IPS-20b (cell line): ENCODE data around the gene CUTC.

ENCODE experiments used
- H3K27ac ChIP-seq: one replicate; pipeline ENCODE4 v1.5.1; 2013; ENCODE audit warnings: low read length
- H3K27me3 ChIP-seq: 2 replicates; pipeline ENCODE4 v1.6.1; 2013; ENCODE audit warnings: mild to moderate bottlenecking, low read length, inconsistent platforms; ENCODE audit not compliant: insufficient read depth
- H3K36me3 ChIP-seq: 2 replicates; pipeline ENCODE4 v1.6.1; 2013; ENCODE audit warnings: low read depth, mild to moderate bottlenecking, inconsistent platforms, low read length, moderate library complexity; ENCODE audit not compliant: insufficient read depth
- H3K4me1 ChIP-seq: 2 replicates; pipeline ENCODE4 v1.6.1; 2013; ENCODE audit warnings: mild to moderate bottlenecking, control low read depth, inconsistent platforms, low read length, moderate library complexity; ENCODE audit not compliant: insufficient read depth
- H3K4me3 ChIP-seq: 2 replicates; pipeline ENCODE4 v1.5.1; 2013; ENCODE audit warnings: mild to moderate bottlenecking, low read length, inconsistent platforms
- H3K9ac ChIP-seq: 2 replicates; pipeline ENCODE4 v1.6.1; 2013; ENCODE audit warnings: low read depth, mild to moderate bottlenecking, inconsistent platforms, low read length, moderate library complexity
- H3K9me3 ChIP-seq: 2 replicates; pipeline ENCODE4 v1.6.1; 2013; ENCODE audit warnings: mild to moderate bottlenecking, low read depth, low read length, inconsistent platforms; ENCODE audit not compliant: insufficient read depth

CUTC gene

DNA sequence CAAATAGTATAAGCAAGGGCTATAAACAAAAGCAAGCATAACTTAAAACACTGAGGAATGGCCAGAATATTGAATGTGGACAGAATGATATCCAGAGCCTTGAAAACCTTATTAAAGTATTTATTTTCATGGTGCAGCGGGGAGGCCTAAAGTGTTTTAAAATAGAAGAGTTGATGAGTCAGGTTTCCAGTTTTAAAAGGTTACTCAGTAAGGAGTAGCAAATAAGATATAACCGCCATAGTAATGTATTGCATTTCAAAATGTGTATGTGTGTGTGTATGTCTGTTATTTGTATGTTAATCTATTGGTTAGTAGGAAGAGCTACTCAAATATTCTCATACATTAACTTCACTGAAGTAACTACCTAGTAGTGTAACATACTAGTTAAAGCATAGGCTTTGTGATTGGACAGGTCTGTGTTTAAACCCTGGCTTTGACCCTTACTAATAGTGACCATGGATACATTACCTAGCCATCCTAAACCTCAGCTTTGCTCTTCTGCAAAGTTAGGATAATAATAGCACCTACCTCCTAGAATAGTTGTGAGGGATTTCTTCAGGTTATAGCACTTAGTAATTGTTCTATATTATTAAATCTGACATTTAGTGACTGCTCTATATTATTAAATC, 16.9 kb downstream of the CUTC start:
- no peaks in the 10 kb centered on the region for H3K9me3 ChIP-seq
- no peak overlapping the region for H3K27ac ChIP-seq
- no peaks in the 10 kb centered on the region for H3K4me1 ChIP-seq
- H3K36me3 ChIP-seq, result peaks cover 80% of the 10 kb centered on the region
- H3K4me3 ChIP-seq, result no peak overlapping the region
- no peak overlapping the region for H3K9ac ChIP-seq
- H3K27me3 ChIP-seq, result no peaks in the 10 kb centered on the region

DNA sequence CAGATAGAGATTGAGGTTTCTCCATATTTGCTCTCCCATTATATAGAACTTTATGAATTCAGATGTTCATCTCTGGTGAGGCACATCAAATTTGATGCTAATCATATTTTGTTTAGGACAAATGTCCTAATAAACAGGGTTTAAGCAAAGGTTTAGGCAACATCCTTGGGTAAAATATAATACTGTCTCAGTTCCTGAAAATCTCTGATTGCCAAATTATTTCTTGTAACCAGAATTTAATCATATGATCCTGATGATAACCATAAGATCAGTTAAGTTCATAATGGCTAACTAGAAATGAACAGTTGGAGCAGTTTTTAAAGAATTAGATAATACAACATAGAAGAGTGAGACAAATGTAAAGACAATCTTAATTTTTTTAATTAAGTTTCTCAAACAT, 18.6 kb downstream of the CUTC start:
- Histone ChIP-seq H3K36me3 (peaks cover 81% of the 10 kb centered on the region), H3K4me1 (no peaks in the 10 kb centered on the region), H3K9ac (no peak overlapping the region), H3K4me3 (no peak overlapping the region), H3K27me3 (no peaks in the 10 kb centered on the region), H3K9me3 (no peaks in the 10 kb centered on the region), H3K27ac (no peak overlapping the region)

DNA sequence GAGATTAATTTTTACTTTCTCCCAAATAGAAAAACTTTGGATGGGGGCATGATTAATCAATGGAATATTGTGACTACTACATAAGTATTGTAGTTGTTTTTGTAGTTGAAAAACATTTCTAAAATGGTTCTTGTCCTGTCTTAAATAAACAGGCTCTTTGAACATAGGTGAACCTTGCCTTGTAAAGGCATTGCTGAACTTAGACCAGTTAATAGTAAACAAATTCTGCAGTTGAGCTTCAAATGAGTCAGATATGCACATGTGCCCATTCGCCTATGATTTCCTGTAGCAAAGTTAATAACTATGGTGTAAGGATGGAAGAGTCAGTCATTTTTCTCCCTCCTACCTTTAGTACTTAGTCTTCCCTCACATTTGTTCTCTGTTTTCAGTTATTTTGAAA, 22.6 kb downstream of the CUTC start:
- H3K36me3 ChIP-seq, result peaks cover 83% of the 10 kb centered on the region
- no peaks in the 10 kb centered on the region for H3K4me1 ChIP-seq
- H3K9ac ChIP-seq, result no peak overlapping the region
- no peaks in the 10 kb centered on the region for H3K27me3 ChIP-seq
- H3K9me3 ChIP-seq, result no peaks in the 10 kb centered on the region
- no peak overlapping the region for H3K27ac ChIP-seq
- H3K4me3 ChIP-seq, result no peak overlapping the region

DNA sequence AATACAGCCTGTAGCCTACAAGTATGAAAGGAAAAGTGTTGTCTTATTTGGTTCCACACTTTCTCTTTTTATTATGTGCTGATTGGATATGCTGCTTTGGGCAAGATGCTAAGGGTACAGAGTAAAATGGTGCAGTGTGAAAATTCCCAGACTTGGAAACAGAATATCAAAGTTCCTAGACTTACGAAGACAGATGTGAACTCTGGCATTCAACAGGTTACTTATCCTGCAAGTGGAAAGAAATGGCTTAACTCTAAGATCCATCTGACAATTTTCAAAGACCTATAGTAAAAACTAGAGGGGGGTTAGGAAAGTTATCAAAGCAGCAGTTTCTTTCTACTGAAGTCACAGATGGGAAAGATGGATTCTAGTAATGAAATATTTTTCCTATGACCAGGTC, 24.1 kb downstream of the CUTC start:
- Histone ChIP-seq H3K9me3 (no peaks in the 10 kb centered on the region), H3K36me3 (peaks cover 75% of the 10 kb centered on the region), H3K4me1 (no peaks in the 10 kb centered on the region), H3K27me3 (no peaks in the 10 kb centered on the region), H3K4me3 (no peak overlapping the region), H3K27ac (no peak overlapping the region), H3K9ac (no peak overlapping the region)

DNA sequence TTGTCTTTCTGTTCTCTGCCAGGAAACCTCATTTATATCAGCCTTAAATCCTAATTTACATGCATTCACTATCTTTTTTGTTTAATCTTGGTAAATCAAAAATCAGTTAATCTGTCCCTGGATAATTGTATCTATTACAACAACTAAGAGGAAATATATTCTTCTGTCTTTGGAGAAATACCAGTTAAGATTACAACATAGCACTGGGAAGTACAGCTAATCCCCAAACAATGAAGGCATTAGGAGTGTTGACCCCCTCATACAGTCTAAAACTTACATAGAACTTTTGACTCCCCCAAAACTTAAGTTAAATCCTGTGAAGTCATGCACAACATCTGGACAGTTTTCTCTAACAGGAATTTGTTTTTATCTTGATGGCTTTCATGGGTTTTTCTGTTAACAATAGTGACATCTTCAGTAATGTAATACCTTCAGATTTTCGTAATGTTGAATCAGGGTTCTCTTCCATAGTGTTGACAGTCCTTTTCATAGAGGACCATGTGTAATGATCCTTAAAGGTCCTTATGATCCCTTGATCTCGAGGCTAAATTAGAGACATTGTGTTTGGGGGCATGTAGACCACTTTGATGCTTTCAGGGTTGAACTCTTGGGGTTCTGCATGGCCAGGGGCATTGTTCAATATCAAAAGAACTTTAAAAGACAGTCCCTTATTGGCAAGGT, 26.3 kb downstream of the CUTC start:
- Histone ChIP-seq H3K4me3 (no peak overlapping the region), H3K4me1 (no peaks in the 10 kb centered on the region)

DNA sequence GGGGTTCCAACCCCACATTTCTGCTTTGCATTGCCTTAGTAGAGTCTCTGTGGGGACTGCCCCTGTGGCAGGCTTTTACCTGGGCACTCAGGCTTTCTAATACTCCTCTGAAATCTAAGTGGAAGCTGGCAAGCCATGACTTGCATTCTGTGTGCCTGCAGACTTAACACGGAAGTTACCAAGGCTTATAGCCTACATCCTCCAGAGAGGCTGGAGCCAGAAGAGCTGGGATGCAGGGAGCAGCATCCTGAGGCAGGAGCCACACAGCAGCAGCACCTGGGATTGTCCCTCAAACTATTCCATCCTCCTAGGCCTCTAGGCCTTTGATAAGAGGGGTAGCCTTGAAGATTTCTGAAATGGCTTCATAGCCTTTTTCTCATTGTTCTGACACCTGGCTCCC, 28.3 kb downstream of the CUTC start:
- Histone ChIP-seq H3K27me3 (no peaks in the 10 kb centered on the region), H3K27ac (no peak overlapping the region), H3K36me3 (peaks cover 47% of the 10 kb centered on the region), H3K9ac (no peak overlapping the region), H3K4me1 (no peaks in the 10 kb centered on the region), H3K9me3 (no peaks in the 10 kb centered on the region), H3K4me3 (no peak overlapping the region)

More for the DNA sequence above, 26.3 kb downstream of the CUTC start:
- Histone ChIP-seq H3K9ac (no peak overlapping the region), H3K27me3 (no peaks in the 10 kb centered on the region), H3K9me3 (no peaks in the 10 kb centered on the region), H3K36me3 (peaks cover 63% of the 10 kb centered on the region), H3K27ac (no peak overlapping the region)

DNA sequence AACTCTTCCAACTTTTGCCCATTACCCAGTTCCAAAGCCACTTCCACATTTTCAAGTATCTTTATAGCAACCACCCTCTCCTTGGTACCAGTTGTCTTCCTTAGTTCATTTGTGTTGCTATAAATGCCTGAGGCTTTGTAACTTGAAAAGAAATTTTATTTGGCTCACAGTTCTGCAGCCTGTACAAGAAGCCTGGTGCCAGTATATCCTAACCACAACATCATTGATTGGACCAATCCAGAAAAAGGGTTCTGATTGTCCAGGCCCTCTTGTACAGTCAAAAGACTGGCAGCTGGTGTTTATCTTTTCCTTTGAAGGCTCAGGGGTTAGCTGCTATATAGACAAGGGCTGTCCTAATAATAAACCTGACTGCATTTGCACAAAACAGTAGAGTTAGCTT, 29.3 kb downstream of the CUTC start:
- H3K27me3 ChIP-seq, result no peaks in the 10 kb centered on the region
- no peaks in the 10 kb centered on the region for H3K4me1 ChIP-seq
- H3K9me3 ChIP-seq, result no peaks in the 10 kb centered on the region
- no peak overlapping the region for H3K27ac ChIP-seq
- no peak overlapping the region for H3K4me3 ChIP-seq
- H3K9ac ChIP-seq, result no peak overlapping the region
- H3K36me3 ChIP-seq, result peaks cover 37% of the 10 kb centered on the region

DNA sequence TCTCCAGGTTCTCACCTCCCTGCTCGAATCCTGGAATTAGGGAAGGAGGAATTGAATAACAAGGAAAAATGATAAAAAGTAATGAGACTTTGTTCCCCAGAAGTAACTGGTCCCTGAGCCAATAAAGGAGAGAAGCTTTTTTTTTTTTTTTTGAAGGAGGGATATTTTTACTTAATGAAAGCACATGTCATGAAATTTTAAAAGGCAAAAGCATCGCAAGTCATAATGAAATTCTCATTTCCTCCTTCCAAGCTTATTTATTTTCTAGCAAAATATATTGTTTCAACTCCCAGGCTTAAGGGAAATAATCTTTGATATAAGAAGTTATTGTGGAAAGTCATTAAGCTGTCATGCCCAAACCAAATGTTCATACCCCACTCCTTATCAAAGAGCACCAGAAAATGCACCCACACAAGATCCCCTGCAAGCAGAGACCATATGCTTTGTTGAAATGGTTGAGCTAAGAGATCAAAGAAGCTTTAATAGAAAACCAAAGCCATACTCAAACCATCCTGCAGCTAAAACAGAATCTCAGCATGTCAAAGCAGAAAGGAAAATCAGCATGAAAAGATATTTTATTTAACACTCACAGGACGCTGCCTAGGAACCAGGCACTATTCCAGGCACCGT, 33.8 kb downstream of the CUTC start:
- Histone ChIP-seq H3K27me3 (no peaks in the 10 kb centered on the region), H3K27ac (no peak overlapping the region), H3K9ac (no peak overlapping the region), H3K4me1 (no peaks in the 10 kb centered on the region), H3K36me3 (no peaks in the 10 kb centered on the region), H3K4me3 (no peak overlapping the region), H3K9me3 (no peaks in the 10 kb centered on the region)

DNA sequence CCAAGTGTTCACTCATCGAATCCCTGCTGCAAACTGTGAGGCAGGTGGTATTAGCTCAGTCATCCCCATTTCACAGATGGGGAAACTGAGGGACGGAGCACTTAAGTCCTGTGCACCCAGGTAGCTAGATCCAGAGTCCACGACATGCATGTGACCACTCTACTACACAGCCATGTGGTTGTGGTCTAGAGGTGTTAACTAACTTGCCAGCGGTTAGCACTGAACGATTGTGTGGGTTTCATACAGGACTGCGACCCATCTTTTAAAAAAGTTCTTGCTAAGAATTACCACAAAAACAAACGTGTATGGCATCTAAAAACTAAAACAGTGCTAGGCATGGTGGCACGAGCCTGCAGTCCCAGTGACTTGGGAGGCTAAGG, 34.3 kb downstream of the CUTC start:
- Histone ChIP-seq H3K9ac (no peak overlapping the region), H3K4me1 (no peaks in the 10 kb centered on the region), H3K9me3 (no peaks in the 10 kb centered on the region), H3K27me3 (no peaks in the 10 kb centered on the region), H3K36me3 (no peaks in the 10 kb centered on the region), H3K27ac (no peak overlapping the region), H3K4me3 (no peak overlapping the region)

DNA sequence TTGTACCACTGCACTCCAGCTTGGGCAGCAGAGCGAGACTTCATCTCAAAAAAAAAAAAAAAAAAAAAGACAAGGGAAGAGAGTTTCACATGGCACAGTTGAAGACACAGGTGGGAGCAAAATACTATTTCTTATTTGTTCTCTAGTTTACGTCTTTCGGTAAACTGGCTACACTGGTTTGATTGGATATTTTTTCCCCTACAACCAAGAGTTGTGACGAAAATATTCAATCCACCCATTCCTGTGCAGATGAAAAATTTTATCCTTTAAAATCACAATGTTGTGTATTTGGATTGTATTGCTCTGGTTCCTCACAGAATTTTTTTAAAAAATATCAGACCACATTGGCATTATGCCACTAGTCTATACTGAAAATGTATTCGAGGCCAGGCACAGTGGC, 35.9 kb downstream of the CUTC start:
- H3K27ac ChIP-seq, result no peak overlapping the region
- no peaks in the 10 kb centered on the region for H3K36me3 ChIP-seq
- H3K4me3 ChIP-seq, result no peak overlapping the region
- no peaks in the 10 kb centered on the region for H3K27me3 ChIP-seq
- no peaks in the 10 kb centered on the region for H3K4me1 ChIP-seq
- H3K9me3 ChIP-seq, result no peaks in the 10 kb centered on the region
- H3K9ac ChIP-seq, result no peak overlapping the region

DNA sequence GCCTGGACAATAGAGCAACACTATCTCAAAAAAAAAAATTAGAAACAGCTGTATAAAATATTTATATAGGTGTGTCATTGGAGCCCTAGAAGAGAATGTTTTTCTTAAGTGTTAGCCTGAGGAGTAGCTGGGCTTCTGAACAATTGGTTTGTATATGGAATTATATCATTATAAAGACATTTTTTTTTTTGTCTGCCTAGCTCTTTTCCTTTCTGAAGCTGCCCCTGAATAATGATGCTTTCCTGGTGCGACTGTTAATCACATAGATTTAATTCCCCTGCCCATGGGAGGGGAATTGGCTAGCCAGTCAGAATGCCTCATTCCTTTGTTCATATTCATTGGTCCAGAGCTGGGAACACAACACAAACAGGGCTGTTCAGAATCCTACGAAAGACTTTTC, 36.5 kb downstream of the CUTC start:
- Histone ChIP-seq H3K27ac (no peak overlapping the region), H3K9ac (no peak overlapping the region), H3K4me3 (no peak overlapping the region), H3K4me1 (no peaks in the 10 kb centered on the region), H3K27me3 (no peaks in the 10 kb centered on the region), H3K9me3 (no peaks in the 10 kb centered on the region), H3K36me3 (no peaks in the 10 kb centered on the region)

DNA sequence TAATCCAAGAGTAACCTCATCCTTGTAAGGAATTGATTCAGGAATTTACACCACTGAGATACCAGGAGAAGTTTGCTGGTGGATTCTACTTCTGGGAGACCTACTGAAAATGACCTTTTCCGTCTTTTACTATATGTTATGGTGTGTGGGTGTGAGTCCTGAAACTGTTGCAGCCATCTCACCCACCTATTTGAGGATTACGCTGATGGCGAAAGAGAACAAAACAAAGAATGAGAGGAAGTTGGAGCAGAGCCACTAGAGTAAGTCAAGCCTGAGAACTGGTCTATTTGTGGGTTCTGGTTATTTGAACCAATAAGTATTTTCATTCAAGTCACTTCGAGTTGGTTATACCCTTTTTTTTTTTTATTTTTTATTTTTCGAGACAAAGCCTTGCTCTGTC, 37.7 kb downstream of the CUTC start:
- Histone ChIP-seq H3K36me3 (no peaks in the 10 kb centered on the region), H3K9me3 (no peaks in the 10 kb centered on the region), H3K27ac (no peak overlapping the region), H3K4me3 (no peak overlapping the region), H3K4me1 (no peaks in the 10 kb centered on the region), H3K9ac (no peak overlapping the region), H3K27me3 (no peaks in the 10 kb centered on the region)
